ENCODE measurements around the gene FXYD4. TPM values are rescaled to one million over a fixed set of nuclear protein-coding genes. Genes with fewer than 3 reads are reported as not detected.

Gene FXYD4
- total RNA-seq, 3 donors from 2014 or later (not counting 1 experiment from before 2014, with no cell fraction given) = not detected

DNA sequence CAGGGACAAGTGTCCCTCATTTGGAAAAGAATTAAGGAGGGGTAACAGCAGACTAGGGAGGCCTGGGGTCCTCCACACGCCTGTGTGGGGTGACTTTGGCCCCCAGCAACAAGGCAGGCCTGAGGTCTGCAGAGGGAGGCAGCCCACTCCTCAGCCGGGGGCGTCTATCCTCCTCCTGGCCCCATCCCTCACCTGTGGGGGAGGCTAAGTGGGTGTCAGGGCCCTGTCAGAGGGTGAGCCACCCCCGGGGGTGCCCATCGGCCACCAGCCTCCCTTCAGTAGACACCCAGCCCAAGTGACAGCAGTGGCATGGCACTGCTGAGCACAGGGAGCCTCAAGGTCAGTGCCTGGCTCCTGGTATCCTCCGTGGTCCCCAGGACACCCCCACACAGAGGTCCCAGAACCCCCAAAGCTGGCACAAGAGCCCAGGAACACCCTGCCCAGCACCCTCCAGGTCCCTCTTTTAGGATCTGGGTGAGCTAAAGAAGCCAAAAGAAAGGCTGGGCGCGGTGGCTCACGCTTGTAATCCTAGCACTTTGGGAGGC lies 693 bp upstream of the FXYD4 start:
- Histone ChIP-seq H3K4me3 (ENCODE audit: low read length) (no peak overlapping the region), H3K4me1 (ENCODE audit: control insufficient read depth, insufficient read depth, low read length) (peaks cover 8% of the 10 kb centered on the region), H3K9me3 (ENCODE audit: control insufficient read depth, insufficient read depth, low read length) (no peaks in the 10 kb centered on the region), H3K36me3 (ENCODE audit: control insufficient read depth, insufficient read depth, low read length) (no peaks in the 10 kb centered on the region), H3K27ac (ENCODE audit: low read length) (no peak overlapping the region), H3K27me3 (ENCODE audit: control insufficient read depth, insufficient read depth, low read length) (no peaks in the 10 kb centered on the region)
- Mint-ChIP-seq H3K4me3 (no peak overlapping the region), H3K27me3 (ENCODE audit: low read depth in 2 of 2) (no peaks in the 10 kb centered on the region), H3K27ac (no peak overlapping the region), H3K4me1 (peaks cover 0 to 15% of the 10 kb centered on the region in 2 donors), H3K36me3 (no peaks in the 10 kb centered on the region), H3K9me3 (no peaks in the 10 kb centered on the region)
- no peak for ATAC-seq
- DNase-seq = no peak
- 94% methylated on average over 7 of the region's 9 CpGs for WGBS (ENCODE audit: insufficient coverage)
- TF ChIP-seq, protein P1, sequence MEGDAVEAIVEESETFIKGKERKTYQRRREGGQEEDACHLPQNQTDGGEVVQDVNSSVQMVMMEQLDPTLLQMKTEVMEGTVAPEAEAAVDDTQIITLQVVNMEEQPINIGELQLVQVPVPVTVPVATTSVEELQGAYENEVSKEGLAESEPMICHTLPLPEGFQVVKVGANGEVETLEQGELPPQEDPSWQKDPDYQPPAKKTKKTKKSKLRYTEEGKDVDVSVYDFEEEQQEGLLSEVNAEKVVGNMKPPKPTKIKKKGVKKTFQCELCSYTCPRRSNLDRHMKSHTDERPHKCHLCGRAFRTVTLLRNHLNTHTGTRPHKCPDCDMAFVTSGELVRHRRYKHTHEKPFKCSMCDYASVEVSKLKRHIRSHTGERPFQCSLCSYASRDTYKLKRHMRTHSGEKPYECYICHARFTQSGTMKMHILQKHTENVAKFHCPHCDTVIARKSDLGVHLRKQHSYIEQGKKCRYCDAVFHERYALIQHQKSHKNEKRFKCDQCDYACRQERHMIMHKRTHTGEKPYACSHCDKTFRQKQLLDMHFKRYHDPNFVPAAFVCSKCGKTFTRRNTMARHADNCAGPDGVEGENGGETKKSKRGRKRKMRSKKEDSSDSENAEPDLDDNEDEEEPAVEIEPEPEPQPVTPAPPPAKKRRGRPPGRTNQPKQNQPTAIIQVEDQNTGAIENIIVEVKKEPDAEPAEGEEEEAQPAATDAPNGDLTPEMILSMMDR (IDR thresholded peaks at IDR 0.05) = no peak
- intact Hi-C loops (cut with micrococcal nuclease) = no loop called here

DNA sequence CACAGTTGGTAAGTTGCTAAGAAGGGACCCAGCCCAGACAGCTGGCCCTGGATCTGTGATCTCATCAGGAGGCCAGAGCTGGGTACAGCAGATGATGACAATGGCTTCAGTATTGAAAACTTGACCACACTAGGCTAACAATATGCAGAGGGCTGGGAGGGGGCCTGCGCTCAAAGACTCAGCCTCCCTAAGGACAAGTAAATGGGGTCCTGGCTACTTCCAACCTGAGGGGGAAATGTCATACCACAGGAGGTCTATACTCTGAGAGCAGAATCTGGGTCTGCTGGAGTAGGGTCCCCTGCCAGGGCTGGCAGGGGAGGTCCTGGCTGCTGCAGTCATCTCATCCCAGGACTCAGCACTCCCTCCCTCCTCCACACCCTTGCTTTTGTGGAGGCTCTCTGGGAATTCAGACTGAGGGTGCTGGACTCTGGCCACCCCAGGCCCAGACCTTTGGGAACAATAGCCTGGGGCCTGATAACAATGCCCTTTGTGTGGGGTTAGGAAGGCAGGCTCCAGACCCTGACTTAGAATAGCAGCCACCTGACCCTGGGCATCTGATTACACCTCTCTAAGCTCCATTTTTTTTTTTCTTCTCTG lies 1.4 kb downstream of the FXYD4 start:
- Histone ChIP-seq H3K4me3 (ENCODE audit: low read length) (no peak overlapping the region), H3K36me3 (ENCODE audit: control insufficient read depth, insufficient read depth, low read length) (no peaks in the 10 kb centered on the region), H3K4me1 (ENCODE audit: control insufficient read depth, insufficient read depth, low read length) (peaks cover 8% of the 10 kb centered on the region), H3K27ac (ENCODE audit: low read length) (no peak overlapping the region), H3K27me3 (ENCODE audit: control insufficient read depth, insufficient read depth, low read length) (no peaks in the 10 kb centered on the region), H3K9me3 (ENCODE audit: control insufficient read depth, insufficient read depth, low read length) (no peaks in the 10 kb centered on the region)
- 100% methylated on average over 1 of the region's 1 CpG for WGBS (ENCODE audit: insufficient coverage)
- H3K27ac Mint-ChIP-seq = no peak overlapping the region
- TF ChIP-seq, protein P1 (IDR thresholded peaks at IDR 0.05) = no peak
- DNase-seq (no peak), ATAC-seq (no peak)
- peaks cover 0 to 15% of the 10 kb centered on the region in 2 donors for H3K4me1 Mint-ChIP-seq
- intact Hi-C loops (cut with micrococcal nuclease) = no loop called here
- H3K9me3 Mint-ChIP-seq = no peaks in the 10 kb centered on the region
- no peaks in the 10 kb centered on the region for H3K36me3 Mint-ChIP-seq
- H3K27me3 Mint-ChIP-seq (ENCODE audit: low read depth in 2 of 2) = no peaks in the 10 kb centered on the region
- no peak overlapping the region for H3K4me3 Mint-ChIP-seq

DNA sequence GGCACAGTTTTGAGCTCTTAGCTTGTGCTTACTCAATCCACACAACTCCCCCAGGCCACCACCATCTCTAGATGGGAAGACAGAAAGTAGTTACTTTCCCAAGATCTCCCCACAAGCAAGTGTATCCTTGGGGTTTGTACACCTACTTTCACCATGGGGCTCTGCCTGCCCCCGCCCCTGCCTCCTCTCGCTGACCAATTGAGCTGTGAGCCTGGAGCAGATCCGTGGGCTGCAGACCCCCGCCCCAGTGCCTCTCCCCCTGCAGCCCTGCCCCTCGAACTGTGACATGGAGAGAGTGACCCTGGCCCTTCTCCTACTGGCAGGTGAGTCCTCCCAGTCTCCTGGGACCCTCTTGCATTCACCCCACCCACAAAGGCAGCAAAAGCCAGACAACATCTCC lies 2.0 kb downstream of the FXYD4 start:
- H3K36me3 ChIP-seq (ENCODE audit: control insufficient read depth, insufficient read depth, low read length) = no peaks in the 10 kb centered on the region
- H3K4me3 Mint-ChIP-seq = no peak overlapping the region
- no peak overlapping the region for H3K27ac ChIP-seq (ENCODE audit: low read length)
- intact Hi-C loops (cut with micrococcal nuclease) = no loop called here
- TF ChIP-seq, protein P1 (IDR thresholded peaks at IDR 0.05) = no peak
- no peak overlapping the region for H3K4me3 ChIP-seq (ENCODE audit: low read length)
- no peaks in the 10 kb centered on the region for H3K9me3 ChIP-seq (ENCODE audit: control insufficient read depth, insufficient read depth, low read length)
- no peaks in the 10 kb centered on the region for H3K27me3 ChIP-seq (ENCODE audit: control insufficient read depth, insufficient read depth, low read length)
- WGBS (ENCODE audit: insufficient coverage) = 72% methylated on average over 5 of the region's 5 CpGs
- no peaks in the 10 kb centered on the region for H3K9me3 Mint-ChIP-seq
- no peaks in the 10 kb centered on the region for H3K36me3 Mint-ChIP-seq
- ATAC-seq (no peak), DNase-seq (no peak)
- peaks cover 8% of the 10 kb centered on the region for H3K4me1 ChIP-seq (ENCODE audit: control insufficient read depth, insufficient read depth, low read length)
- peaks cover 0 to 15% of the 10 kb centered on the region in 2 donors for H3K4me1 Mint-ChIP-seq
- H3K27ac Mint-ChIP-seq = no peak overlapping the region
- no peaks in the 10 kb centered on the region for H3K27me3 Mint-ChIP-seq (ENCODE audit: low read depth in 2 of 2)

DNA sequence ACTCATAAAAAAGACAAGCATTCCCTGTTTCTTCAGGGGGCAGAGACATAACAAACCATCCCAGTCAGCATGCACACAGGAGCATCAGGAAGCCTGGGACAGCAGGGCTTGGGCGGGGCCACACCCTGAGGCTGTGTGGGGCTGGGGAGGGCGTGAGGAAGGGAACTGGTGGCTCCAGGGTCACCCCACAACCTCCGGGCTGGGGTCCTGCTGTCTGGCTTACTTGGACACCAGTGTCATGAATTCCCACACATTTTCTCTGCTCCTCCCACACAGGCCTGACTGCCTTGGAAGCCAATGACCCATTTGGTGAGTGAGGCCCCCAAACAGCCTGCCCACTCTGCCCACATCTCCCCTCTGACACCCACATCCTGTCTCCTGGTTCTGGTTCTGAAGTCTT lies 2.8 kb downstream of the FXYD4 start:
- ATAC-seq (no peak), DNase-seq (no peak)
- no peak overlapping the region for H3K27ac Mint-ChIP-seq
- Histone ChIP-seq H3K4me3 (ENCODE audit: low read length) (no peak overlapping the region), H3K4me1 (ENCODE audit: control insufficient read depth, insufficient read depth, low read length) (peaks cover 8% of the 10 kb centered on the region), H3K27me3 (ENCODE audit: control insufficient read depth, insufficient read depth, low read length) (no peaks in the 10 kb centered on the region), H3K9me3 (ENCODE audit: control insufficient read depth, insufficient read depth, low read length) (no peaks in the 10 kb centered on the region), H3K27ac (ENCODE audit: low read length) (no peak overlapping the region), H3K36me3 (ENCODE audit: control insufficient read depth, insufficient read depth, low read length) (no peaks in the 10 kb centered on the region)
- no peaks in the 10 kb centered on the region for H3K9me3 Mint-ChIP-seq
- H3K4me3 Mint-ChIP-seq = no peak overlapping the region
- H3K36me3 Mint-ChIP-seq = no peaks in the 10 kb centered on the region
- no peaks in the 10 kb centered on the region for H3K27me3 Mint-ChIP-seq (ENCODE audit: low read depth in 2 of 2)
- intact Hi-C loops (cut with micrococcal nuclease) = no loop called here
- peaks cover 0 to 15% of the 10 kb centered on the region in 2 donors for H3K4me1 Mint-ChIP-seq
- TF ChIP-seq, protein P1 (IDR thresholded peaks at IDR 0.05) = no peak
- 74% methylated on average over 3 of the region's 3 CpGs for WGBS (ENCODE audit: insufficient coverage)

Data from natural killer cell (primary cell).